ENCODE results near the gene ASPN. TPM values are rescaled to one million over a fixed set of nuclear protein-coding genes. Genes with fewer than 3 reads are reported as not detected.

ASPN gene
- total RNA-seq, 1 donor from 2014 or later = not detected

- DNase-seq (ENCODE audit: low read depth) = peak; percentile 33
These were observed 14.1 kb downstream of the ASPN start for GRCh38 chr9:92468206-92468605.

- DNase-seq (ENCODE audit: low read depth) = no peak
These were observed 14.8 kb downstream of the ASPN start for GRCh38 chr9:92467511-92467910.

DNA sequence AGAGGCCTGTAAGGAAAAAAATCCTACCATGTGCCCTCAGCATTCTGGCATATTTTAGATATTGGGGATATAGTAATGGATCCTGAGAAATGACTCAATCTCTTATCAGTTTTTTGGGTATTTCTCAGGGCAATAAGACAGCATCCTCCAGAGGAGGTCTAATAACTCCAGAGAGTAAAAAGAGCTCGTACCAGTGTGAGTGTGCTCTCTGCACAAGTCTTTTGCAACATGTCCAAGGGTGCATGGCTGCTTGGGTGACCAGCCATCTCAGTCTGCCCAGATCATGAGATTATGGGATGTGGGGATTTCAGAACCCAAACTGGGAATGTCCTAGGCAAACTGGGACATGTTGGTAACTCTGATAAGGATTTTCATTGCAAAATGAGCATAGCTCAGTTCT, 15.3 kb downstream of the ASPN start:
- no peak for DNase-seq (ENCODE audit: low read depth)

GRCh38 chr9:92463984-92464383, 18.3 kb downstream of the ASPN start:
- DNase-seq (ENCODE audit: low read depth) = peak; percentile 68

- no peak for DNase-seq (ENCODE audit: low read depth)
These were observed 18.9 kb downstream of the ASPN start for GRCh38 chr9:92463387-92463786.

DNA sequence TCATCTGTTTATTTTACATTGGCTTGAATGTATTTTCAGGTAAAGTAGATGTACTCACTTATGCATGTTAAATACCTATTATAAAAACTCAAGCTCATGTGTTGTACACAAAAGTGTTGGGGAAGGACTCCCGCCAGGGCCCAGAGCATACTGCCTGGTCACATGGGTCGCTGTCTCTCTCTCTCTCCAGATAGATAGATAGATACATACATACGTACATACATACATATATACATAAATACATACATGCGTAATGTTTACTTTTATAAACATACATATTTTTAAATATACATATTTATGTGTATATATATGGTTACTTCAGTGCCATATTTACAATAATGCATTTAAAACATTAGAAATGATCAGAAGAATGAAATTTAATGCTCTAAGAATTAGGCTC, 24.7 kb downstream of the ASPN start:
- DNase-seq (ENCODE audit: low read depth) = no peak

DNA sequence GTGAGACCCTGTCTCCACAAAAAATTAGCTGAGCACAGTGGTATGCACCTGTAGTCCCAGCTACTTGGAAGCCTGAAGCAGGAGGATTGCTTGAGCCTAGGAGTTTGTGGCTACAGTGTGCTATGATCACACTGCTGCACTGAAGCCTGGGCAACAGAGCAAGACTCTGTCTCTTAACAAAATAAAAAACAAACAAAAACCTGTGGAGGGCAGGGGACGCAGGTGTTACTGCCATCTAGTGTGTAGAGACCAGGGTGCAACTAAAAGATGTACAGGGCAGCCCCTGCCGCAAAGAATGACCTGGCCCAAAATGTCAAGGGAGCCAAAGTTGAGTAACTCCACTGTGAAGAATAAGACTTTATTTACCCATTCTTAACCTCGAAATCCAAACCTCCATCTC, 27.1 kb downstream of the ASPN start:
- DNase-seq (ENCODE audit: low read depth) = peak; percentile 2

- no peak for DNase-seq (ENCODE audit: low read depth)
These were observed 35.8 kb downstream of the ASPN start for GRCh38 chr9:92446536-92446935.

GRCh38 chr9:92444841-92445240, 37.5 kb downstream of the ASPN start:
- peak; percentile 8 for DNase-seq (ENCODE audit: low read depth)

GRCh38 chr9:92440751-92441046, 41.6 kb downstream of the ASPN start:
- no peak for DNase-seq (ENCODE audit: low read depth)

GRCh38 chr9:92439921-92440750, 42.2 kb downstream of the ASPN start:
- DNase-seq (ENCODE audit: low read depth) = peak; percentile 16

- DNase-seq (ENCODE audit: low read depth) = peak; percentile 24
These were observed 43.3 kb downstream of the ASPN start for GRCh38 chr9:92438900-92439526.

DNA sequence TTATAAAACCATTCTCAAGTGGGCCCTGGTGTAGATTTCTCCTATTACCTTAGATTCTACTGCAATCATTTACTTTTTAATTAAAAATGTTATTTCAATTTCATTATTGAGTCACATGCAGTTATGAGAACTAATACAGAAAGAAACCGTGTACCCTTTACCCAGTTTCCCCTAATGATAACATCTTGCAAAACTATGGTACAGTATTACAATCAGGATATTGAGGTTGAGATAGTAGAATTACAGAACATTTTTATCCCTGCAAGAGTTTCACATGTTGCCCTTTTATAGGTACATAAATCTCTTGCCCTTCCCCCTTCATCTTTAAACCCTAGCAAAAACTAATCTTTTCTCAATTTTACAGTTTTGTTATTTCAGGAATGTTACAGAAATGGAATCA, 47.0 kb downstream of the ASPN start:
- no peak for DNase-seq (ENCODE audit: low read depth)

DNA sequence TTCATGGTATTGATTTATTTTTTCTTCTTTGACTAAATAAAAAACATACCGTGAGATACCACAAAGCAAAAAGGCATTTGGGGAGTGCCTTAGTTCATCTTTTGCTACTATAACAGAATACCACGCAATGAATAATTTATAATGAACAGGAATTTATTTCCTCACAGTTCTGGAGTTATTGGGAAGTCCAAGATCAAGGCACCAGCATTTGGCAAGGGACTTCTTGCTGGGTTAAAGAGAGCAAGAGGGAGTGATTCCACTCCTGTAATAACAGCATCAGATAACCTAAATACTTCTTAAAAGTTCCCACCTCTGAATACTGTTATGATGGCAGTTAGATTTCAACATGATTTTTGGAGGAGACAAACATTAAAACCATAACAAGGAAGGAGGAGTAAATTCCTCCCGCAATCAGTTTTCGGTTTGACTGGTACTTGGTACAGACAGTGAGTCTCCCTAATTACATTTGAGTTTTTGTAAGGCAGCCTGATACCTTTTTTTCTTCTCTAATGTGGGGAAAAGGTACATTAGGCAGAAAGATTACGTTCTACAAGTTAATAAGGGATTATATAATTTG, 49.2 kb downstream of the ASPN start:
- DNase-seq (ENCODE audit: low read depth) = no peak

DNA sequence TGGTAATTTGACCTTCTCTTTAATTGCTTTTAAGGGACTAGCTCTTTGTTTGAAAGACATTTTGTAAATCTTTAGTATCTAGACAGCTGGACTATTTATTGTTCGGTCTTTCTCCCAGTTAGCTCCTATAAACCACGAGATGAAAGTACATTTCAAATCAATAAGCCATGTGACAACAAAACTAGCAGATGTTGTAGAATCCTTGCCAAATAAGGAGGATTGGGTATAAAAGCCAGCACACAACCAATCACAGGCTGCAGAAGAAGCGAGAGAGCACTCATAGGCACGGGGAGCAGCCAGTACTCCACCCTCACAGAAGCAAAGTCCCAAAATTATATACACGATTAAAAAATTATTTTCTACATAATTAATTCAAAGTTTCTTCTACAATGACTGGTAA, 50.0 kb downstream of the ASPN start:
- DNase-seq (ENCODE audit: low read depth) = no peak

DNA sequence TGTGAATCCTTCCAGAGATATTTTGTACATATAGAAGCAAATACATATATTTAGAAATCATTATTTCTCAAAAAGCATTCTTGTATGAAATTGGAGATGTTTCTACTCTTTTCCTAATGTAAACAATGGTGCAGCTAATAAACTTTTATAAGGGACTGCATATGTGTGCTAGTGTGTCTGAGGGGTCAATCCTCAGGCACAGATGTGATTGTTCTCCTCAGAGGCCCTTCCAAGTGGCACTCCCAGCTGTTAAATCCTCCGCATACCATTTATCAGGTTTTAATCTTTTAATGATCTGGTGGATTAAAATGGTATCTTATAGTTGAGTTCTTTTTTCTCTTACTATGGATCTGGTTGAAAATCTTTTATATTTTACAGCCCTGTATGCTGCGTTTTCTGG, 52.5 kb downstream of the ASPN start:
- DNase-seq (ENCODE audit: low read depth) = no peak

GRCh38 chr9:92426501-92427145, 55.7 kb downstream of the ASPN start:
- DNase-seq (ENCODE audit: low read depth) = no peak

DNA sequence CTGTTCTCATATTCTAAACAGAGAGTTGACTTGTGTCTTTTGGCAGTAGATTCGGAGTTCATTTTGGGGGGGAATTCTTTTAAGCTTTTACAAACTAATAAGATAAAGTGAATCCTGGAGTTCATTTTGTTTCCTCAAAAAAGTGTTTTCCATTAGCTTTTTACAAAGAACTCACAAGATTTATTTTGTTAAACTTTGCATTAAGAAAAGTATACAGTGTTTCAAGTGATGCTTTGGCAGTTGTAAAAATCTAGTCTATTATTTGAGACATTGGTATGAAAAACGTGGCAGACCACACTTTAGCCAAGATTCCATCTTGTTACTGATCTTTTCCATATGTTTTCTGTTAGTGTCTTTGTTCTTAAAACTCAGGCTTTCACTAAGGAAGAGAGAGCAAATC, 56.8 kb downstream of the ASPN start:
- no peak for DNase-seq (ENCODE audit: low read depth)

DNA sequence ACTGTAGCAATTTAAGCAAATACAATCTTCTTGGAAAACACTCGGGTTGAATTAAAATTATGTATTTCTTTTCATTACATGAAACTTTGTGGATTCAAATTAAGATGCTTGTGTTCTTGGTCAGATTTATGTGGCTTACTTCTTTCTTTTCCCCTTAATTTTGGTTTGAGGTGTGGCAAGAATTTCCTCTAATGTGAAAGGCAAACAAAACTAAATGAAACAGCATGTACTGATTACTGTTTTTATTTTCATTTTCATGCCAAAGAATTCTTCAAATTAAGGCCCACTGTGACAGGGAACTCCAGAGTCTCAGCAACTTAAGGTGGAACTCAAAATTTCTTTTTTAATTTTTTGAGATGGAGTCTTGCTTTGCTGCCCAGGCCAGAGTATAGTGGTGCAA, 58.0 kb downstream of the ASPN start, which contains the start of gene OMD:
Gene OMD (minus strand): TSS at position 132 of the 400 bp plus-strand sequence. CDS start 6,913 bp downstream, outside the sequence.
- no peak for DNase-seq (ENCODE audit: low read depth)

DNA sequence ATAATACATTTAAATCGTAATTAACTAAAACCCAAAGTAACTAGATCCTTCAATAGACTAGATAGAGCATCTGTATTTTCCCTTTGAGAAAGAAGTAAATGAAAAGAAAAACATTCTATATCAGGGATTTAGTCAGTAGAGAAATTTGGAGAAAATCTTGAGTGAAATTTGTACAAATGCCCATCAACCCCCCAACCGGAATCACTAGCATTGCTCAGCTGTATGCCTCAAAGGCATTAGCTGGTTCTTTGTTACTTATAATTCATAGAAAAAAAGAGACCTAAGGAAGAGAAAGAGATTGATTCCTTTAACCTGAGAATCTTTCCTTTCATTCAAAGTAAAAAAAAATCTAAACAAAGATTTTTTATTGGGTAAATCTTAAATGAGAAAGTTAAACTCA, 58.7 kb downstream of the ASPN start:
- DNase-seq (ENCODE audit: low read depth) = no peak

- DNase-seq (ENCODE audit: low read depth) = no peak
These were observed 59.5 kb downstream of the ASPN start for GRCh38 chr9:92422611-92423338.

DNA sequence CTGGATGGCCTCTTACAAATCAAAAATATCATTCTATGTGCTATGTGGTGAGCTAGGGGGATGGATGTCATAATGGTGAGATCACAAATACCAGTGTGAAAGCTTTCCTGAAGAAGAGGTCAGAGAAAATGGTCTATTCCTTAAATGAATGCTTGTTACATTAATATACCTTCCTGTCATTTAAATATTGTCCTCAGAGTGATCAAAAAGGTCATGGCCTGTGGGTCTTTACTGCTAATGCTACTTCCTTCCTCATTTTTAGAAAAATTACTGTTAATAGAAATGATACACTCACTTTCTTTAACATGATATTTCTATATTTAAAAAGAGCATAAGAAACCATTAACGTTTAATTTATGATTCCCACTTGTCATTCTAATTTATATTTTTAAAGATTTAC, 67.7 kb downstream of the ASPN start:
- no peak for DNase-seq (ENCODE audit: low read depth)

All from renal cortical epithelial cell (primary cell).